Endothelial cell of umbilical vein (primary cell): ENCODE results near the gene SMAD2. TPM values are rescaled to one million over a fixed set of nuclear protein-coding genes. Genes with fewer than 3 reads are reported as not detected.

Source experiments
- BruUV-seq: library from RNA; stranded (reverse); fragments of 400-500 nt; replicated peaks from 2 replicates; lab custom pipeline; 2021; lab: Mats Ljungman, UMichigan
- CTCF ChIA-PET: fragments of 300-600, 350-600 bp; sonication (Branson Sonifier 250); formaldehyde crosslinking; loops from one replicate; lab custom pipeline; 2021; ENCODE audit warnings: antibody characterized with exemption, inconsistent platforms; lab: Charles Lee
- POLR2A ChIA-PET: fragments of 300-600, 350-600 bp; sonication (Branson Sonifier 250); formaldehyde crosslinking; loops from one replicate; lab custom pipeline; 2021; ENCODE audit warnings: antibody characterized with exemption, inconsistent platforms; lab: Charles Lee
- DNase-seq: peaks from one replicate; pipeline ENCODE4 v3.0.0-alpha.2; 2011; ENCODE audit warnings: low read depth, low spot score
- FAIRE-seq: peaks from 2 replicates; lab custom pipeline; 2011; peaks lifted over from hg19 to GRCh38; lab: Jason Lieb, UNC
- H2AFZ ChIP-seq: 2 replicates; pipeline ENCODE4 v1.6.0; 2012; ENCODE audit warnings: low read depth, low read length, control low read depth, inconsistent platforms
- H3K27ac ChIP-seq: 2 replicates; pipeline ENCODE4 v1.5.1; 2011; ENCODE audit warnings: low read depth, mild to moderate bottlenecking, control low read depth, low read length, moderate library complexity; ENCODE audit not compliant: insufficient read depth
- H3K27me3 ChIP-seq, 2 experiments: 2 replicates each; pipeline versions ENCODE4 v1.6.0 to v1.6.1; 2011; ENCODE audit warnings: low read length in 2 of 2, mixed read lengths in 1 of 2; ENCODE audit not compliant: control insufficient read depth in 2 of 2, insufficient read depth in 2 of 2
- H3K36me3 ChIP-seq, 2 experiments: 2 replicates in 1 of 2; 3 replicates in 1 of 2; pipeline ENCODE4 v1.5.1; 2011; ENCODE audit warnings: low read length in 2 of 2, mild to moderate bottlenecking in 1 of 2, moderate library complexity in 1 of 2; ENCODE audit not compliant: control insufficient read depth in 2 of 2, insufficient read depth in 2 of 2; ENCODE audit errors: extremely low read depth in 1 of 2
- H3K4me1 ChIP-seq: 3 replicates; pipeline ENCODE4 v1.5.1; 2011; ENCODE audit warnings: mild to moderate bottlenecking, low read length; ENCODE audit not compliant: control insufficient read depth, insufficient read depth; ENCODE audit errors: extremely low read depth
- H3K4me2 ChIP-seq: 2 replicates; pipeline ENCODE4 v1.6.1; 2011; ENCODE audit warnings: low read length, control low read depth, mixed read lengths; ENCODE audit not compliant: insufficient read depth
- H3K4me3 ChIP-seq, 3 experiments: fragments of 200-600 bp in 1 of 3; sonication (generic), shearing (Covaris generic) in 1 of 3; replicated peaks in 1 of 3; 2 replicates each; pipeline ENCODE4 v1.5.1; 2011 to 2016; ENCODE audit warnings: control low read depth in 3 of 3, low read length in 3 of 3, mild to moderate bottlenecking in 2 of 3, inconsistent platforms in 1 of 3, low read depth in 1 of 3, moderate library complexity in 1 of 3; ENCODE audit not compliant: insufficient read depth in 1 of 3
- H3K79me2 ChIP-seq: 2 replicates; pipeline ENCODE4 v1.6.0; 2012; ENCODE audit warnings: low read length, inconsistent platforms; ENCODE audit not compliant: control insufficient read depth, insufficient read depth
- H3K9ac ChIP-seq: replicated peaks from 2 replicates; pipeline ENCODE3; 2011; ENCODE audit warnings: low read length, control low read depth; ENCODE audit not compliant: insufficient read depth; ENCODE audit errors: extremely low read depth
- H3K9me1 ChIP-seq: replicated peaks from 3 replicates; pipeline ENCODE4 v1.6.0; 2011; ENCODE audit warnings: mild to moderate bottlenecking, low read length; ENCODE audit not compliant: control insufficient read depth, insufficient read depth; ENCODE audit errors: extremely low read depth
- H3K9me3 ChIP-seq: replicated peaks from 2 replicates; pipeline ENCODE4 v1.5.1; 2012; ENCODE audit warnings: low read length, inconsistent platforms; ENCODE audit not compliant: control insufficient read depth, insufficient read depth
- H4K20me1 ChIP-seq: replicated peaks from 2 replicates; pipeline ENCODE3; 2011; ENCODE audit warnings: mild to moderate bottlenecking, low read length; ENCODE audit not compliant: control insufficient read depth, insufficient read depth; ENCODE audit errors: extremely low read depth
- EZH2 ChIP-seq: IDR thresholded peaks from 2 replicates; pipeline ENCODE4 v1.6.1; 2012; ENCODE audit warnings: borderline replicate concordance, low read depth, mild to moderate bottlenecking, moderate library complexity, low read length, inconsistent platforms; ENCODE audit not compliant: severe bottlenecking
- FOS ChIP-seq: IDR thresholded peaks from 2 replicates; pipeline ENCODE4 v1.6.1; 2011; ENCODE audit warnings: mild to moderate bottlenecking, low read length, moderate library complexity, borderline replicate concordance; ENCODE audit not compliant: insufficient read depth
- GATA2 ChIP-seq: IDR thresholded peaks from 2 replicates; pipeline ENCODE4 v1.7.0; 2011; ENCODE audit warnings: low read depth, mild to moderate bottlenecking, moderate library complexity, mixed read lengths, low read length; ENCODE audit not compliant: insufficient read length, insufficient read depth
- JUN ChIP-seq: IDR thresholded peaks from 2 replicates; pipeline ENCODE4 v1.6.1; 2011; ENCODE audit warnings: borderline replicate concordance, low read depth; ENCODE audit not compliant: insufficient read length, insufficient read depth
- MYC ChIP-seq: IDR thresholded peaks from one replicate; pipeline ENCODE4 v1.6.1; 2011; ENCODE audit warnings: mild to moderate bottlenecking, low read depth, low read length
- POLR2A ChIP-seq: IDR thresholded peaks from 2 replicates; pipeline ENCODE4 v1.6.1; 2012; ENCODE audit warnings: low read depth, mild to moderate bottlenecking, control low read depth, low read length
- POLR2AphosphoS5 ChIP-seq: IDR thresholded peaks from 2 replicates; pipeline ENCODE4 v1.6.1; 2012; ENCODE audit warnings: low read depth, mild to moderate bottlenecking, control low read depth, low read length, moderate library complexity; ENCODE audit not compliant: insufficient read depth
- dilution Hi-C: fragments of 300-500 bp; cut with MboI; formaldehyde crosslinking; loops from one replicate; pipeline ENCODE4 v1.15.0; 2019; ENCODE audit warnings: low sequenced_read_pairs; ENCODE audit not compliant: extremely low pct_ligation_motif_present
- intact Hi-C: fragments of 100-400 bp; cut with micrococcal nuclease; formaldehyde crosslinking; loops from one replicate; pipeline ENCODE4 v1.10.0; 2022
- polyA plus RNA-seq, 4 experiments: library from polyadenylated mRNA; depleted of rRNA in 3 of 4; stranded (reverse) in 3 of 4; unstranded in 1 of 4; fragments of >200 nt; gene quantifications; 2 replicates each; pipeline versions ENCODE4 v1.2.1 to v1.2.3, GENCODE V29; 2011 to 2012; ENCODE audit warnings: missing spikeins in 1 of 4
- total RNA-seq: library from RNA; stranded (reverse); gene quantifications from 2 replicates; pipeline ENCODE4 v1.2.3, GENCODE V29; 2021
- TF ChIP-seq, protein P1 (sequence below), 2 donors: IDR thresholded peaks; 1 replicate in 1 of 2; 2 replicates in 1 of 2; pipeline ENCODE4 v1.5.1; 2011; ENCODE audit warnings: low read length in 2 of 2, mild to moderate bottlenecking in 2 of 2, moderate library complexity in 2 of 2, control low read depth in 1 of 2, inconsistent platforms in 1 of 2, low read depth in 1 of 2; ENCODE audit not compliant: insufficient read depth in 1 of 2; ENCODE audit errors: extremely low read depth in 1 of 2
- TF ChIP-seq, protein P2 (sequence below): IDR thresholded peaks from 2 replicates; pipeline ENCODE4 v1.6.1; 2011; ENCODE audit not compliant: insufficient read depth, insufficient read length

The SMAD2 gene
- total and polyA plus RNA-seq, 2 donors (not counting 3 experiments of a cell fraction or from before 2014, with no cell fraction given) = 40.3 to 123 TPM

DNA sequence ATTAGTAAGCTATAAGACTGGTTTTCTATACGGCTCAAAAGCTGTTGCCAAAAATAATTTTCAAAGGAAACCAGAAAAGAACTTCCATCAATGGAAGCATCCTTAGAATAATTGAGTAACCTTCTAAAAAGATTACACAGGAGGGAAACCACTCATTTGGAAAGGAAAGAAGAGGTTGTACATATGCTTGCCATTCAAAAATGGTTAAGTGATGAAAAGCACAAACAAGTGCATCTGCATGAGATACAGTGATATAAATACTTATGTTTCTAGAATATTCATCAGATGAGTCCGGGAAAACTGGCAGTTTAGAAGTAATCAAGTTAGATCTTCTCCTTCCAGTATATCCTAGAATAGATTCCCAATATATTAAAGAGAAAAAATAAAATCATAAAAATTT is 20.1 kb upstream of the SMAD2 start:
- Histone ChIP-seq H2AFZ (no peak overlapping the region), H3K9me1 (no peaks in the 10 kb centered on the region), H3K4me1 (no peaks in the 10 kb centered on the region), H4K20me1 (no peaks in the 10 kb centered on the region), H3K27ac (no peak overlapping the region), H3K4me3 (no peak overlapping the region), H3K4me2 (no peak overlapping the region), H3K79me2 (no peaks in the 10 kb centered on the region), H3K9me3 (no peaks in the 10 kb centered on the region), H3K27me3 (peaks cover 7 to 12% of the 10 kb centered on the region in 2 experiments), H3K36me3 (no peaks in the 10 kb centered on the region), H3K9ac (no peak overlapping the region)
- no peak for DNase-seq
- intact Hi-C loops = no loop called here
- ChIA-PET POLR2A (no interaction called here), CTCF (no interaction called here)
- TF ChIP-seq FOS = no peak
- no peak for TF ChIP-seq POLR2A
- TF ChIP-seq MYC = no peak
- TF ChIP-seq POLR2AphosphoS5 = no peak
- TF ChIP-seq GATA2 = no peak
- no peak for TF ChIP-seq JUN
- no peak for TF ChIP-seq EZH2
- TF ChIP-seq, protein P1, sequence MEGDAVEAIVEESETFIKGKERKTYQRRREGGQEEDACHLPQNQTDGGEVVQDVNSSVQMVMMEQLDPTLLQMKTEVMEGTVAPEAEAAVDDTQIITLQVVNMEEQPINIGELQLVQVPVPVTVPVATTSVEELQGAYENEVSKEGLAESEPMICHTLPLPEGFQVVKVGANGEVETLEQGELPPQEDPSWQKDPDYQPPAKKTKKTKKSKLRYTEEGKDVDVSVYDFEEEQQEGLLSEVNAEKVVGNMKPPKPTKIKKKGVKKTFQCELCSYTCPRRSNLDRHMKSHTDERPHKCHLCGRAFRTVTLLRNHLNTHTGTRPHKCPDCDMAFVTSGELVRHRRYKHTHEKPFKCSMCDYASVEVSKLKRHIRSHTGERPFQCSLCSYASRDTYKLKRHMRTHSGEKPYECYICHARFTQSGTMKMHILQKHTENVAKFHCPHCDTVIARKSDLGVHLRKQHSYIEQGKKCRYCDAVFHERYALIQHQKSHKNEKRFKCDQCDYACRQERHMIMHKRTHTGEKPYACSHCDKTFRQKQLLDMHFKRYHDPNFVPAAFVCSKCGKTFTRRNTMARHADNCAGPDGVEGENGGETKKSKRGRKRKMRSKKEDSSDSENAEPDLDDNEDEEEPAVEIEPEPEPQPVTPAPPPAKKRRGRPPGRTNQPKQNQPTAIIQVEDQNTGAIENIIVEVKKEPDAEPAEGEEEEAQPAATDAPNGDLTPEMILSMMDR (IDR thresholded peaks at IDR 0.05; ENCODE audit: extremely low read depth in 1 of 2, insufficient read depth in 1 of 2, low read depth in 1 of 2, low read length in 2 of 2) = no peak
- TF ChIP-seq, protein P2, sequence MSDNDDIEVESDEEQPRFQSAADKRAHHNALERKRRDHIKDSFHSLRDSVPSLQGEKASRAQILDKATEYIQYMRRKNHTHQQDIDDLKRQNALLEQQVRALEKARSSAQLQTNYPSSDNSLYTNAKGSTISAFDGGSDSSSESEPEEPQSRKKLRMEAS = no peak
- BruUV-seq = no TSS peak
- FAIRE-seq = no peak
- dilution Hi-C loops = no loop called here
